ENCODE data around the gene AMHR2.
"Not testable (repeated sequence)": the region's sequence is repeated elsewhere in the genome, so short reads cannot be mapped to it uniquely, and the experiment has no call there.

Gene AMHR2

GRCh38 chr12:53410951-53411350, 12.7 kb upstream of the AMHR2 start:
- peaks cover 47% of the 10 kb centered on the region for H3K4me1 Mint-ChIP-seq
- H3K36me3 Mint-ChIP-seq (ENCODE audit: low read depth) = peaks cover 53% of the 10 kb centered on the region

DNA sequence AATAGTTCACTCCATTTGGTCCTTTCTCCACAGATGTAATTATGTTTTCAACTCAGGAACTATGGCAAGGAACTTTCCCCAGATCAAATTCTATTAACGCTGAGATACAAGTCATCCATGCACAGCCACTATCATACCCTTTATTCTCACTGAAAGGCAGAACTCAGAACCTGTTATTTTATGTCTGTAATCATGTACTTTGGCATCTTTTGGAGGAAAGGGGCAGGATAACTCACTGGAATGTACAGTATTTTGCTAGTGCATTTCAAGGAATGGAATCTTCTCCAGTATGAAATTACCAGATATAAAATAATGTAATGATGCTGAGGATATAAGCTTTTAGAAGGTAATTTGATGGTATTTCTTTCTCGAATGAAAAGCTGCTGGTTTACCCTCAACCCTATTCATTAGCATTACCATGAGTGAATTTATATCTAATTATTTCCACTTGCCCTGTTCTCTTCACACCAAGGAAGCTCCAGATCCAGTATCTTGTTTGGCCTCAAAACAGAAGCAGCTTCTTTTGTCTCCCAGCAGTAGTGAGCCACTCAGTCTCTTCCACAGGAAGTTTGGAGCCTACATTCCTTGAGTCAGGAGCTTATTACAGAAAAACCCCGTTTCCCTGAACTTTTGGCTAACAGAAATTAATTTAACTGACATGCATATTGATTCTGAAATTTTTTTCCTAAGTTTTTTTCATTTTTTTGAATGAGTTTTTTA, 10.0 kb upstream of the AMHR2 start:
- Mint-ChIP-seq H3K9me3 (no peaks in the 10 kb centered on the region), H3K4me1 (peaks cover 54% of the 10 kb centered on the region), H3K36me3 (ENCODE audit: low read depth) (peaks cover 43% of the 10 kb centered on the region), H3K27me3 (ENCODE audit: low read depth) (no peaks in the 10 kb centered on the region), H3K4me3 (no peak overlapping the region), H3K27ac (peak overlapping the region; percentile 45 to 97 (median 56))
- TF ChIP-seq, protein P1, sequence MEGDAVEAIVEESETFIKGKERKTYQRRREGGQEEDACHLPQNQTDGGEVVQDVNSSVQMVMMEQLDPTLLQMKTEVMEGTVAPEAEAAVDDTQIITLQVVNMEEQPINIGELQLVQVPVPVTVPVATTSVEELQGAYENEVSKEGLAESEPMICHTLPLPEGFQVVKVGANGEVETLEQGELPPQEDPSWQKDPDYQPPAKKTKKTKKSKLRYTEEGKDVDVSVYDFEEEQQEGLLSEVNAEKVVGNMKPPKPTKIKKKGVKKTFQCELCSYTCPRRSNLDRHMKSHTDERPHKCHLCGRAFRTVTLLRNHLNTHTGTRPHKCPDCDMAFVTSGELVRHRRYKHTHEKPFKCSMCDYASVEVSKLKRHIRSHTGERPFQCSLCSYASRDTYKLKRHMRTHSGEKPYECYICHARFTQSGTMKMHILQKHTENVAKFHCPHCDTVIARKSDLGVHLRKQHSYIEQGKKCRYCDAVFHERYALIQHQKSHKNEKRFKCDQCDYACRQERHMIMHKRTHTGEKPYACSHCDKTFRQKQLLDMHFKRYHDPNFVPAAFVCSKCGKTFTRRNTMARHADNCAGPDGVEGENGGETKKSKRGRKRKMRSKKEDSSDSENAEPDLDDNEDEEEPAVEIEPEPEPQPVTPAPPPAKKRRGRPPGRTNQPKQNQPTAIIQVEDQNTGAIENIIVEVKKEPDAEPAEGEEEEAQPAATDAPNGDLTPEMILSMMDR (IDR thresholded peaks at IDR 0.05; ENCODE audit: unreplicated experiment in 3 of 3) = no peak

More at GRCh38 chr12:53410951-53411350, 12.7 kb upstream of the AMHR2 start:
- TF ChIP-seq, protein P1 (IDR thresholded peaks at IDR 0.05; ENCODE audit: unreplicated experiment in 3 of 3) = no peak
- H3K4me3 Mint-ChIP-seq = no peak overlapping the region
- no peaks in the 10 kb centered on the region for H3K9me3 Mint-ChIP-seq
- no peaks in the 10 kb centered on the region for H3K27me3 Mint-ChIP-seq (ENCODE audit: low read depth)
- H3K27ac Mint-ChIP-seq = peak overlapping the region in 2 of 3 experiments; percentile 25 to 68

- Mint-ChIP-seq H3K27ac (peak overlapping the region; percentile 94 to 97 (median 95)), H3K27me3 (ENCODE audit: low read depth) (no peaks in the 10 kb centered on the region), H3K4me1 (peaks cover 63% of the 10 kb centered on the region), H3K4me3 (peak overlapping the region; percentile 6 to 28 (median 14)), H3K36me3 (ENCODE audit: low read depth) (peaks cover 34% of the 10 kb centered on the region), H3K9me3 (no peaks in the 10 kb centered on the region)
- TF ChIP-seq, protein P1 (IDR thresholded peaks at IDR 0.05; ENCODE audit: unreplicated experiment in 3 of 3) = no peak
Measured at GRCh38 chr12:53414756-53415417, 8.8 kb upstream of the AMHR2 start.

GRCh38 chr12:53415752-53416389, 7.8 kb upstream of the AMHR2 start:
- Mint-ChIP-seq H3K4me3 (peak overlapping the region in 2 of 3 experiments; percentile 28 to 51), H3K36me3 (ENCODE audit: low read depth) (peaks cover 26% of the 10 kb centered on the region)

DNA sequence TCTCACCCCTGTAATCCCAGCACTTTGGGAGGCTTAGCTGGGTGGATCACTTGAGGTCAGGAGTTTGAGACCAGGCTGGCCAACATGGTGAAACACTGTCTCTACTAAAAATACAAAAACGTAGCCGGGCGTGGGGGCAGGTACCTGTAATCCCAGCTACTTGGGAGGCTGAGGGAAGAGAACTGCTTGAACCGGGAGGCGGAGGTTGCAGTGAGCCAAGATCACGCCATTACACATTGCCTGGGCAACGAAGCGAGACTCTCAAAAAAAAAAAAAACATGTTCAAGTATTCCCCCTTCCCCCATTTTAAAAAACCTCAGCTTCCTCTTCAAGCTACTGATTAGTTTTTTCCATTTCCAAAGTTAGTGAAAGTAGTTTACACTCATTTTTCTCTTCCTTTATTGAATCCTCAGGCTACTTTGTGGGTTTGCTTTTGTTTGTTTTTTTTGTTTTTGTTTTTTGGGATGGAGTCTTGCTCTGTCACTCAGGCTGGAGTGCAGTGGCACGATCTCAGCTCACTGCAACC, 6.3 kb upstream of the AMHR2 start:
- not testable (repeated sequence) for H3K27me3 Mint-ChIP-seq (ENCODE audit: low read depth); H3K9me3 Mint-ChIP-seq; H3K4me3 Mint-ChIP-seq
- peaks cover 11% of the 10 kb centered on the region for H3K36me3 Mint-ChIP-seq (ENCODE audit: low read depth)
- peaks cover 63% of the 10 kb centered on the region for H3K4me1 Mint-ChIP-seq
- peak overlapping the region in 1 of 3 experiments; percentile 32 for H3K27ac Mint-ChIP-seq

More at GRCh38 chr12:53415752-53416389, 7.8 kb upstream of the AMHR2 start:
- H3K27me3 Mint-ChIP-seq (ENCODE audit: low read depth); H3K9me3 Mint-ChIP-seq: not testable (repeated sequence)
- H3K4me1 Mint-ChIP-seq = peaks cover 67% of the 10 kb centered on the region
- H3K27ac Mint-ChIP-seq = peak overlapping the region; percentile 94 to 97 (median 95)

DNA sequence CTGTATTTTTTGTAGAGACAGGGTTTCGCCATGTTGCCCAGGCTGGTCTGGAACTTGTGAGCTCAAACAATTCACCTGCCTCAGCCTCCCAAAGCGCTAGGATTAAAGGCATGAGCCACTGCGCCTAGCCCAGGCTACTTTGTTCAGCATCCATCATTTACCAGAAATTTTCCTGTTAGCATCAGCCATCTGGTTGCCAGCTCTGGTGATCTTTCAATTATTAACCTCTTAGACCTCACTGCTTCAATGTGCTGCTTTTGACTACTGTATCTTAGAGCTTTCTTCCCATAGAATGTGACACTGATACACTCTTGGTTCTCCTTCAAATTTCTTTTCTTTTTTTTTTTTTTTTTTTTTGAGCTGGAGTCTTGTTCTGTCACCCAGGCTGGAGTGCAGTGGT, 5.4 kb upstream of the AMHR2 start:
- Mint-ChIP-seq H3K9me3 (no peaks in the 10 kb centered on the region), H3K27ac (peak overlapping the region; percentile 17 to 79 (median 39)), H3K36me3 (ENCODE audit: low read depth) (peaks cover 4% of the 10 kb centered on the region), H3K27me3 (ENCODE audit: low read depth) (peaks cover 4% of the 10 kb centered on the region), H3K4me3 (no peak overlapping the region), H3K4me1 (peaks cover 56% of the 10 kb centered on the region)
- TF ChIP-seq, protein P1 (IDR thresholded peaks at IDR 0.05; ENCODE audit: unreplicated experiment in 3 of 3) = no peak
